Mesenchymal stem cell (in vitro differentiated cells and primary cell): ENCODE results near the gene PGF.

Source experiments
- DNase-seq: peaks from one replicate; pipeline ENCODE4 v3.0.0-alpha.2; 2013
- H2AFZ ChIP-seq: one replicate; pipeline ENCODE4 v1.6.1; 2013; ENCODE audit warnings: low read depth, mild to moderate bottlenecking, control low read depth, inconsistent platforms, low read length, moderate library complexity
- H2AK5ac ChIP-seq: 2 replicates; pipeline ENCODE4 v1.6.1; 2013; ENCODE audit warnings: low read length, moderate library complexity, mild to moderate bottlenecking, inconsistent platforms; ENCODE audit not compliant: severe bottlenecking
- H2BK120ac ChIP-seq: one replicate; pipeline ENCODE4 v1.6.1; 2013; ENCODE audit warnings: low read depth, mild to moderate bottlenecking, inconsistent platforms, low read length, moderate library complexity
- H2BK12ac ChIP-seq, 2 experiments: one replicate each; pipeline ENCODE4 v1.6.1; 2013; ENCODE audit warnings: inconsistent platforms in 2 of 2, low read length in 2 of 2, mild to moderate bottlenecking in 2 of 2, moderate library complexity in 2 of 2, control low read depth in 1 of 2
- H2BK15ac ChIP-seq: one replicate; pipeline ENCODE4 v1.6.1; 2013; ENCODE audit warnings: mild to moderate bottlenecking, low read depth, inconsistent platforms; ENCODE audit not compliant: poor library complexity, severe bottlenecking
- H2BK5ac ChIP-seq: 2 replicates; pipeline ENCODE4 v1.6.1; 2013; ENCODE audit warnings: low read depth, mild to moderate bottlenecking, low read length, control low read depth, inconsistent platforms; ENCODE audit not compliant: poor library complexity, severe bottlenecking
- H3K14ac ChIP-seq, 2 experiments: one replicate each; pipeline ENCODE4 v1.6.1; 2013; ENCODE audit warnings: inconsistent platforms in 2 of 2, low read length in 2 of 2, control low read depth in 1 of 2, mild to moderate bottlenecking in 1 of 2, moderate library complexity in 1 of 2
- H3K18ac ChIP-seq, 2 experiments: one replicate each; pipeline ENCODE4 v1.6.1; 2013; ENCODE audit warnings: inconsistent platforms in 2 of 2, low read length in 2 of 2, control low read depth in 1 of 2, low read depth in 1 of 2, mild to moderate bottlenecking in 1 of 2
- H3K23ac ChIP-seq, 2 experiments: one replicate each; pipeline ENCODE4 v1.6.1; 2013; ENCODE audit warnings: inconsistent platforms in 2 of 2, low read length in 2 of 2, mild to moderate bottlenecking in 2 of 2, moderate library complexity in 2 of 2, control low read depth in 1 of 2
- H3K27ac ChIP-seq: 2 replicates; pipeline ENCODE4 v1.5.1; 2013; ENCODE audit warnings: mild to moderate bottlenecking, moderate library complexity, low read length, control low read depth, inconsistent platforms; ENCODE audit not compliant: poor library complexity, severe bottlenecking
- H3K27me3 ChIP-seq, 2 experiments: 2 replicates each; pipeline versions ENCODE4 v1.6.1 to v1.7.0; 2013; ENCODE audit warnings: low read length in 2 of 2, mild to moderate bottlenecking in 2 of 2, moderate library complexity in 2 of 2, control low read depth in 1 of 2, inconsistent platforms in 1 of 2; ENCODE audit not compliant: control insufficient read depth in 1 of 2, insufficient read depth in 1 of 2
- H3K36me3 ChIP-seq, 2 experiments: 2 replicates each; pipeline versions ENCODE4 v1.6.1 to v1.7.0; 2013; ENCODE audit warnings: low read length in 2 of 2, control low read depth in 1 of 2, inconsistent platforms in 1 of 2, low read depth in 1 of 2, mild to moderate bottlenecking in 1 of 2; ENCODE audit not compliant: insufficient read depth in 2 of 2, control insufficient read depth in 1 of 2
- H3K4ac ChIP-seq, 2 experiments: one replicate each; pipeline ENCODE4 v1.6.1; 2013; ENCODE audit warnings: inconsistent platforms in 2 of 2, low read length in 2 of 2, mild to moderate bottlenecking in 2 of 2, moderate library complexity in 2 of 2, control low read depth in 1 of 2, low read depth in 1 of 2
- H3K4me1 ChIP-seq: 2 replicates; pipeline ENCODE4 v1.6.1; 2013; ENCODE audit warnings: low read depth, low read length, control low read depth; ENCODE audit not compliant: control insufficient read depth, insufficient read depth
- H3K4me2 ChIP-seq: 2 replicates; pipeline ENCODE4 v1.6.1; 2013; ENCODE audit warnings: low read length, mild to moderate bottlenecking, inconsistent platforms; ENCODE audit not compliant: poor library complexity, severe bottlenecking
- H3K4me3 ChIP-seq, 2 experiments: 2 replicates each; pipeline versions ENCODE4 v1.5.1 to v1.7.0; 2013; ENCODE audit warnings: low read length in 2 of 2, mild to moderate bottlenecking in 2 of 2, control low read depth in 1 of 2, low read depth in 1 of 2; ENCODE audit not compliant: insufficient read depth in 1 of 2
- H3K79me1 ChIP-seq: replicated peaks from 2 replicates; pipeline ENCODE4 v1.6.1; 2013; ENCODE audit warnings: mild to moderate bottlenecking, control low read depth, low read length, inconsistent platforms; ENCODE audit not compliant: poor library complexity, severe bottlenecking
- H3K9ac ChIP-seq: 2 replicates; pipeline ENCODE4 v1.7.0; 2013; ENCODE audit warnings: mild to moderate bottlenecking, low read length, moderate library complexity
- H3K9me3 ChIP-seq: 2 replicates; pipeline ENCODE4 v1.7.0; 2013; ENCODE audit warnings: mild to moderate bottlenecking, low read length; ENCODE audit not compliant: control insufficient read depth
- H4K8ac ChIP-seq: one replicate; pipeline ENCODE4 v1.6.1; 2013; ENCODE audit warnings: inconsistent platforms, mild to moderate bottlenecking, low read length, moderate library complexity
- H4K91ac ChIP-seq: one replicate; pipeline ENCODE4 v1.6.1; 2013; ENCODE audit warnings: mild to moderate bottlenecking, low read length, inconsistent platforms
- WGBS: methylation state at CpG from one replicate; pipeline ENCODE4 v1.1.7; 2013; ENCODE audit warnings: mixed read lengths; 5-methylcytosine and 5-hydroxymethylcytosine counted together

The PGF gene

GRCh38 chr14:74976264-74977113 is 21.1 kb upstream of the PGF start:
- 93% methylated on average over 11 of the region's 11 CpGs for WGBS
- no peak overlapping the region for H3K4me3 ChIP-seq

GRCh38 chr14:74975059-74975810 is 19.8 kb upstream of the PGF start:
- Histone ChIP-seq H3K79me1 (no peaks in the 10 kb centered on the region), H2BK120ac (no peak overlapping the region), H3K14ac (no peak overlapping the region), H3K4me1 (peaks cover 40% of the 10 kb centered on the region), H3K9me3 (no peaks in the 10 kb centered on the region), H2BK5ac (no peak overlapping the region), H3K9ac (no peak overlapping the region), H4K8ac (no peak overlapping the region), H3K18ac (no peak overlapping the region), H3K27ac (no peak overlapping the region), H3K27me3 (no peaks in the 10 kb centered on the region), H3K4me2 (no peak overlapping the region), H4K91ac (no peak overlapping the region), H2BK12ac (no peak overlapping the region), H3K36me3 (no peaks in the 10 kb centered on the region), H2AK5ac (no peak overlapping the region), H3K23ac (no peak overlapping the region), H2AFZ (no peak overlapping the region), H2BK15ac (no peak overlapping the region), H3K4ac (no peak overlapping the region), H3K4me3 (no peak overlapping the region)
- WGBS: 87% methylated on average over 11 of the region's 12 CpGs
- DNase-seq: no peak

More at GRCh38 chr14:74976264-74977113, 21.1 kb upstream of the PGF start:
- Histone ChIP-seq H3K23ac (no peak overlapping the region), H2AK5ac (no peak overlapping the region), H2BK15ac (no peak overlapping the region), H2BK120ac (no peak overlapping the region), H3K36me3 (no peaks in the 10 kb centered on the region), H2AFZ (no peak overlapping the region), H3K9me3 (no peaks in the 10 kb centered on the region), H3K18ac (no peak overlapping the region), H3K27me3 (no peaks in the 10 kb centered on the region), H4K91ac (no peak overlapping the region), H3K27ac (no peak overlapping the region), H3K9ac (no peak overlapping the region), H2BK5ac (no peak overlapping the region), H3K4ac (no peak overlapping the region), H3K4me2 (no peak overlapping the region), H3K4me1 (peaks cover 52% of the 10 kb centered on the region), H3K14ac (no peak overlapping the region), H2BK12ac (no peak overlapping the region), H3K79me1 (no peaks in the 10 kb centered on the region), H4K8ac (no peak overlapping the region)
- DNase-seq: no peak

GRCh38 chr14:74974364-74975058 is 19.1 kb upstream of the PGF start:
- H3K4me1 ChIP-seq: peaks cover 33% of the 10 kb centered on the region
- H3K4me3 ChIP-seq: no peak overlapping the region
- no peak overlapping the region for H3K18ac ChIP-seq
- H2BK120ac ChIP-seq: peak overlapping the region; percentile 19
- H3K79me1 ChIP-seq: no peaks in the 10 kb centered on the region
- H3K4ac ChIP-seq: no peak overlapping the region
- no peak overlapping the region for H2AFZ ChIP-seq
- H2BK5ac ChIP-seq: no peak overlapping the region
- no peak for DNase-seq
- peak overlapping the region; percentile 5 for H4K91ac ChIP-seq
- no peaks in the 10 kb centered on the region for H3K36me3 ChIP-seq
- H2AK5ac ChIP-seq: no peak overlapping the region
- H4K8ac ChIP-seq: no peak overlapping the region
- H2BK12ac ChIP-seq: no peak overlapping the region
- H3K27me3 ChIP-seq: no peaks in the 10 kb centered on the region
- no peak overlapping the region for H3K23ac ChIP-seq
- no peak overlapping the region for H3K14ac ChIP-seq
- H3K4me2 ChIP-seq: no peak overlapping the region
- H3K27ac ChIP-seq: no peak overlapping the region
- no peaks in the 10 kb centered on the region for H3K9me3 ChIP-seq
- no peak overlapping the region for H3K9ac ChIP-seq
- 77% methylated on average over 15 of the region's 15 CpGs for WGBS
- no peak overlapping the region for H2BK15ac ChIP-seq

- WGBS: 98% methylated on average over 4 of the region's 5 CpGs
- Histone ChIP-seq H2BK5ac (no peak overlapping the region), H2BK120ac (peak overlapping the region; percentile 19), H3K36me3 (no peaks in the 10 kb centered on the region), H2AK5ac (no peak overlapping the region), H3K23ac (no peak overlapping the region), H2BK12ac (peak overlapping the region in 1 of 2 experiments; percentile 22), H3K4me1 (peaks cover 28% of the 10 kb centered on the region), H2BK15ac (no peak overlapping the region), H3K4me3 (no peak overlapping the region), H4K91ac (no peak overlapping the region), H3K4me2 (no peak overlapping the region), H3K14ac (peak overlapping the region in 1 of 2 experiments; percentile 55), H3K9me3 (no peaks in the 10 kb centered on the region), H3K18ac (no peak overlapping the region), H4K8ac (no peak overlapping the region), H2AFZ (no peak overlapping the region), H3K4ac (no peak overlapping the region), H3K27ac (no peak overlapping the region), H3K79me1 (no peaks in the 10 kb centered on the region), H3K27me3 (no peaks in the 10 kb centered on the region), H3K9ac (no peak overlapping the region)
- no peak for DNase-seq
Observed at GRCh38 chr14:74973905-74974363, 18.5 kb upstream of the PGF start.
